ENCODE results near the gene OR4K14.

DNA sequence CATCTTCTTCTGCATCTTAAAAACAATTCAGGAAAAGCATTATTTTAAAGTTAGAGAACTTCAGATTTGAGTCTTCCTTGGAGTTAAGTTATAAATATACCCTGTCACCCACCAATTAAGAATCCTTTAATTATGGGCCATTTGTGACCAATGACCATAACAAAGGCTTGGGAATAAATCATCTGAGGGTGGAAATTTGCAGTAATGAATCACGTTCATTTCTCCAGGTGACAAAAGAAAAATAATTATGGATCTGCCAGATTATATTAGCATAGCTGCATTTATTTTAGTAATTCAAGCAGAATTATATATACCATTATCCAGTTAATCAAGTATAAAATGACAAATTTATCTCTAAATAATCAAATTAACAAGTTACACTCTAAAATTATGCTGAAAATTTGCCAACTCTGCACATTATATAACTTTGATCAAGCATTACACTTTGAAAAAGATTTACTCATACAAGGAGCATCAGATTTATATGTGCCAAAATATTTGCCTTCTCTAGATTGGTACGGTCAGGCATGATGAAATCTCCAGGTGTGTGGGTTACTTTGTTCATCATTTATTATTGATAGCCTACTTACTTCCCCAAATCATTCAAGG is at the start of gene OR4K14:
- TF ChIP-seq, protein P1, sequence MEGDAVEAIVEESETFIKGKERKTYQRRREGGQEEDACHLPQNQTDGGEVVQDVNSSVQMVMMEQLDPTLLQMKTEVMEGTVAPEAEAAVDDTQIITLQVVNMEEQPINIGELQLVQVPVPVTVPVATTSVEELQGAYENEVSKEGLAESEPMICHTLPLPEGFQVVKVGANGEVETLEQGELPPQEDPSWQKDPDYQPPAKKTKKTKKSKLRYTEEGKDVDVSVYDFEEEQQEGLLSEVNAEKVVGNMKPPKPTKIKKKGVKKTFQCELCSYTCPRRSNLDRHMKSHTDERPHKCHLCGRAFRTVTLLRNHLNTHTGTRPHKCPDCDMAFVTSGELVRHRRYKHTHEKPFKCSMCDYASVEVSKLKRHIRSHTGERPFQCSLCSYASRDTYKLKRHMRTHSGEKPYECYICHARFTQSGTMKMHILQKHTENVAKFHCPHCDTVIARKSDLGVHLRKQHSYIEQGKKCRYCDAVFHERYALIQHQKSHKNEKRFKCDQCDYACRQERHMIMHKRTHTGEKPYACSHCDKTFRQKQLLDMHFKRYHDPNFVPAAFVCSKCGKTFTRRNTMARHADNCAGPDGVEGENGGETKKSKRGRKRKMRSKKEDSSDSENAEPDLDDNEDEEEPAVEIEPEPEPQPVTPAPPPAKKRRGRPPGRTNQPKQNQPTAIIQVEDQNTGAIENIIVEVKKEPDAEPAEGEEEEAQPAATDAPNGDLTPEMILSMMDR (IDR thresholded peaks at IDR 0.05) = no peak
- TF ChIP-seq ZFX (IDR thresholded peaks at IDR 0.05; ENCODE audit: borderline replicate concordance) = no peak
